Measurements from ENCODE around the gene MPEG1.

The MPEG1 gene

DNA sequence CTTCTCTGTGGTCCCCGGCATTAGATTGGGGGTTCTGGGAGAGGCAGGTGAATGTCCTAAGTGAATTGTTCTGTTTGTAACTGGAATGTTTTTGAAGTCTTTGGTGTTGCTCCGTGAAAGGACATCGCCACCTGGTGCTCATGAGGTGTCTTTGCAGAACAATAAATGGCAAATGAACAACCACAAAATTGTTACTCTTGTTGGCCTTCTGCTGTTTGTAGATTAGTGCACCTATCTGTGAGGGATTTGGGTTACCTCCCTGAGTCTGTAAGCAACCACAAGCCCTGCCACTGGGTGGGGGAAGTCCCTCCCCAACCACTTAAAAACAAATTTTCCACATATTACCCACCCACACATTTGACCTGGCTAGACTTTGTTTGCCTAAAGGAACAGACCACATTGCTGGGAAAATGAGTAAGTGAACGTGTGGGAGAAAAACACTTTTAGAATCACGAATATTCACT lies 4.7 kb downstream of the MPEG1 start:
- TF ChIP-seq, protein P1, sequence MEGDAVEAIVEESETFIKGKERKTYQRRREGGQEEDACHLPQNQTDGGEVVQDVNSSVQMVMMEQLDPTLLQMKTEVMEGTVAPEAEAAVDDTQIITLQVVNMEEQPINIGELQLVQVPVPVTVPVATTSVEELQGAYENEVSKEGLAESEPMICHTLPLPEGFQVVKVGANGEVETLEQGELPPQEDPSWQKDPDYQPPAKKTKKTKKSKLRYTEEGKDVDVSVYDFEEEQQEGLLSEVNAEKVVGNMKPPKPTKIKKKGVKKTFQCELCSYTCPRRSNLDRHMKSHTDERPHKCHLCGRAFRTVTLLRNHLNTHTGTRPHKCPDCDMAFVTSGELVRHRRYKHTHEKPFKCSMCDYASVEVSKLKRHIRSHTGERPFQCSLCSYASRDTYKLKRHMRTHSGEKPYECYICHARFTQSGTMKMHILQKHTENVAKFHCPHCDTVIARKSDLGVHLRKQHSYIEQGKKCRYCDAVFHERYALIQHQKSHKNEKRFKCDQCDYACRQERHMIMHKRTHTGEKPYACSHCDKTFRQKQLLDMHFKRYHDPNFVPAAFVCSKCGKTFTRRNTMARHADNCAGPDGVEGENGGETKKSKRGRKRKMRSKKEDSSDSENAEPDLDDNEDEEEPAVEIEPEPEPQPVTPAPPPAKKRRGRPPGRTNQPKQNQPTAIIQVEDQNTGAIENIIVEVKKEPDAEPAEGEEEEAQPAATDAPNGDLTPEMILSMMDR (conservative IDR thresholded peaks at IDR 0.05; ENCODE audit: low read depth, low read length) = peak; percentile 81
- DNase-seq (ENCODE audit: low read depth) = peak; percentile 86
- H3K4me3 ChIP-seq (ENCODE audit: low read depth, low read length) = no peak overlapping the region

DNA sequence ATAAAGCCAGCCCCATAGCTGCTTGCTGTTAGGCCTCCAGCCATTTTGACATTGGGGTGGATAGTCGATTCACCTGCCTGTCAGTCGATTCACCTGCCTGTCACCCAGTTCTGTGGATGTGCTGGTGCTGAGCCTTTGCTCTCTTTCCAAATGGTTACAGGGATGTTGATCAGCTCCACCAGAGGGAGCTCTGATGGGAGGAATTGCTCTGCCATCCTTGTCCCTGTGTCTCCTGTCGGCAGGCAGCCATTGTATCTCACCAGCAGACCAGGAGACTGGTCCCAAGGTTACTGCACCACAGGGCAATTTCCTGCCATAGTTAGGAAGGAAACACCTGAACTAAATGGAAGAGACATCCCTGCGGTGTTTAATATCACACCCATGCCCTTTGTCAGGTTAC lies 6.1 kb downstream of the MPEG1 start:
- TF ChIP-seq, protein P1 (conservative IDR thresholded peaks at IDR 0.05; ENCODE audit: low read depth, low read length) = peak; percentile 80
- no peak overlapping the region for H3K4me3 ChIP-seq (ENCODE audit: low read depth, low read length)
- DNase-seq (ENCODE audit: low read depth) = peak; percentile 58

DNA sequence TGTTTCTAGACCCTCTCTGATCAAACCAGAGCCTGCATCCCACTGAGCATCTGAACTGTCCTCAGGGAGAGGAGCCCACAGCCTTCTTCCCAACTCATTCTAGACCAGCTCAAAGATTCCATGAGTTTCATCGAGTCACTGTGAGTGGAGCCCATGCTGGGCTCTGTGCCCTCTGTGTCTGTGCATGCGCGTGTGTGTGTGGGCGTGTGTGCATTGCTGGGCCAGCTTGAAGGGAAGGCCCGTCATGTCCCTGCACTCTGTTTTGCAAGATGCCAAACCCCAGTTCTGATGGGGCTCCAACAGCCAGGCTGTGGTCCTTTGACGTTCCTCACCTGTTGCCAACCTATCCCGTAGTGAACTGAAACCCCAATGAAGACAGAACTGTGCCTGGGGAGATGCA lies 7.1 kb downstream of the MPEG1 start:
- TF ChIP-seq, protein P1 (conservative IDR thresholded peaks at IDR 0.05; ENCODE audit: low read depth, low read length) = no peak
- H3K4me3 ChIP-seq (ENCODE audit: low read depth, low read length) = no peak overlapping the region
- DNase-seq (ENCODE audit: low read depth) = no peak

DNA sequence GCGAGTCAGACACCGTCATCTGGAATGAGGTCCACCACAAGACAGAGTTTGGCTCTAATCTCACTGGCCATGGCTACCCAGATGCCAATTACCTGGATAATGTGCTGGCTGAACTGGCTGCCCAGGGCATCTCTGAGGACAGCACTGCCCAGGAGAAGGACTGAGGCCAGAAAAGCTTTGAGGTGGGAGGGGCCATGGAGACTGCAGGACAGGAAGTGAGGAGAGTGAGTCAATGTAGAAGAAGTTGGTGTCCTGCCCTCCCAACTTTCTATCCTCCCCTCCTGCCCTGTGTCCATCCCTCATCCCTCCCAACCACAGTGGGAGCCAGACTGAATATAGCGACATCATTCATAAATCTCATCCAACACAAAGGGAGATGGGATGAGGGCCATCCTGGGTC lies 8.0 kb downstream of the MPEG1 start:
- DNase-seq (ENCODE audit: low read depth) = no peak
- TF ChIP-seq, protein P1 (conservative IDR thresholded peaks at IDR 0.05; ENCODE audit: low read depth, low read length) = no peak
- no peak overlapping the region for H3K4me3 ChIP-seq (ENCODE audit: low read depth, low read length)

DNA sequence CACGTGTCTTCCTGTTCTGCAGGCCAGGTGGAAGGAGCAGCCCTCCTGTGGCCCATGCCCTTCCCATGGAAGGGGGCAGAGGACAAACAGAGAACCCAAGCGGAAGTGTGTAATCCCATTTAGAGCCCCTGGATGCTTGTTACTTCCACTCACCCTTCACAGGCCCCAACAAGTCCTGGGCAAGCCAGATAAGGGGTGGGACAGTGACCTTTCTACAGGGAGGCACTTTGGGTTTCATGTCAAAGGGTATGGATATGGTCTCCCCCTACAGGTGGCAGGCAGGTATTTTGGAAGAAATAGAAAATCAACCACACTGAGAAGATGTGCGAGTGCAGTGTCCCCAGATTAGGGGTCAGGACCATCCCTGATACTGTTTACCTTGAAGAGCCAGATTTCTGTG lies 11.4 kb downstream of the MPEG1 start:
- TF ChIP-seq, protein P1 (conservative IDR thresholded peaks at IDR 0.05; ENCODE audit: low read depth, low read length) = peak; percentile 22
- DNase-seq (ENCODE audit: low read depth) = no peak
- H3K4me3 ChIP-seq (ENCODE audit: low read depth, low read length) = no peak overlapping the region

DNA sequence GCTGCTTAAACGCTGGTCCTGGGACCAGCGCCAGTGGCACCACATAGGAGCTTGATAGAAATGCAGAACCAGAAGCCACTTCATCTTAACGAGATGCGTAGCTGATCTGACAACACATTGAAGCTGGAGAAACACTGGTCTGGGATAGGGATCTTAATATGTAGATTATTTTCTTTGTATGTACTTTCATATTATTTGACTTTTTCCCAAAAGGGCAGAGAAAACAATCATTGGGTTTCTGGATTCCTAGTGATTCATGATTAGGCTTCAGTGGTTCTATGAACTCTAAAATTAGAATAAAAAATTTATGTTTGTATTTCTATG lies 12.3 kb downstream of the MPEG1 start:
- no peak for DNase-seq (ENCODE audit: low read depth)
- TF ChIP-seq, protein P1 (conservative IDR thresholded peaks at IDR 0.05; ENCODE audit: low read depth, low read length) = no peak
- H3K4me3 ChIP-seq (ENCODE audit: low read depth, low read length) = no peak overlapping the region

DNA sequence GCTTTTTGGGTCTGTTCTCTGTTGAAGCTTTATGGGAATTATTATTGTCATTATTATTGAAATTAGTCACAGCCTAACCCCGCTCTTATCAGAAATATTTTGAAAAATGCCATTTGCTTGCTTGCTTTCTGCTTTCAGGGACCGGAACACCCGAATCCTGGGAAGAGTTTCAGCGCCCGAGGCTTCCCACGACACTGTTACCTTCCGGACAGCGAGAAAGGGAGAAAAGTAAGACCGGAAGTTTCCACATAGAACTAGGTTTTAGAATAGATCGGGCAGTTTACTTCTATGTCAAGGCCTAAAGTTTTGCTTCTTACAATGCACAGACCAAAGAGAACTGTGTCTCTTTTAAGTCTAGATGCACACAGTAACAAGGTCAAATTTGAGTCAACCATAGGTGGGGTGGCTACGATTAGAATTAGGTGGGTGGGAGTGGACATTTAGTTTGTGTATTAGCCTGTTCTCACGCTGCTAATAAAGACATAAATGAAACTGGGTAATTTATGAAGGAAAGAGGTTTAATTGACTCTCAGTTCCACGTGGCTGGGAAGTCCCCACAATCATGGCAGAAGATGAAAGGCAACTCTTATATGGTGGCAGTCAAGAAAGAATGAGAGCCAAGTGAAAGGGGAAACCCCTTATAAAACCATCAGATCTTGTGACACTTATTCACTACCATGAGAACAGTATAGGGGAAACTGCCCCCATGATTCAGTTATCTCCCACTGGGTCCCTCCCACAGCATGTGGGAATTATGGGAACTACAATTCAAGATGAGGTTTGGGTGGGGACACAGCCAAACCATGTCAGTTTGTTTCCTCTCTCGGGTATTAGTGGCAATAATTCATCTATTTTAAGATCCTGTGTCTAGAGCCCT lies 12.9 kb downstream of the MPEG1 start:
- no peak overlapping the region for H3K4me3 ChIP-seq (ENCODE audit: low read depth, low read length)
- no peak for DNase-seq (ENCODE audit: low read depth)
- TF ChIP-seq, protein P1 (conservative IDR thresholded peaks at IDR 0.05; ENCODE audit: low read depth, low read length) = no peak
